Neural crest cell (in vitro differentiated cells): ENCODE measurements around the gene CTDSPL. TPM values are rescaled to one million over a fixed set of nuclear protein-coding genes. Genes with fewer than 3 reads are reported as not detected.
A peak's percentile ranks its signal among the peaks of the same experiment; 100 is the strongest.

Experiments
- DNase-seq: peaks from one replicate; pipeline ENCODE4 v3.0.0; 2021; ENCODE audit warnings: low read depth, mixed read lengths, low spot score
- H3K27ac Mint-ChIP-seq: one replicate; pipeline ENCODE4 v1.8.0; 2021; ENCODE audit warnings: mild to moderate bottlenecking, mixed read lengths; ENCODE audit not compliant: unreplicated experiment
- H3K27me3 Mint-ChIP-seq: 2 replicates; pipeline ENCODE4 v1.8.0; 2021; ENCODE audit warnings: low read depth, mild to moderate bottlenecking, mixed read lengths
- H3K36me3 Mint-ChIP-seq: 2 replicates; pipeline ENCODE4 v1.8.0; 2021; ENCODE audit warnings: low read depth, mild to moderate bottlenecking, mixed read lengths
- H3K4me1 Mint-ChIP-seq: 2 replicates; pipeline ENCODE4 v1.8.0; 2021; ENCODE audit warnings: mixed read lengths
- H3K4me3 Mint-ChIP-seq: one replicate; pipeline ENCODE4 v1.8.0; 2021; ENCODE audit warnings: mild to moderate bottlenecking, mixed read lengths
- H3K9me3 Mint-ChIP-seq: 2 replicates; pipeline ENCODE4 v1.8.0; 2021; ENCODE audit warnings: mixed read lengths
- CTCF ChIP-seq: fragments of 200-600 bp; sonication (generic); conservative IDR thresholded peaks from 2 replicates; pipeline ENCODE4 v1.5.0; 2021; ENCODE audit warnings: antibody characterized with exemption, mild to moderate bottlenecking
- total RNA-seq: library from RNA; stranded (reverse); gene quantifications from 2 replicates; pipeline ENCODE4 v1.2.1, GENCODE V29; 2021

The CTDSPL gene
- total RNA-seq, 1 donor from 2014 or later = 42.2 TPM

- no peaks in the 10 kb centered on the region for H3K9me3 Mint-ChIP-seq
- no peak for DNase-seq
- H3K36me3 Mint-ChIP-seq = no peaks in the 10 kb centered on the region
- no peak overlapping the region for H3K27ac Mint-ChIP-seq
- TF ChIP-seq CTCF = no peak
- H3K4me1 Mint-ChIP-seq = peaks cover 29% of the 10 kb centered on the region
- peaks cover 4% of the 10 kb centered on the region for H3K27me3 Mint-ChIP-seq
- H3K4me3 Mint-ChIP-seq = no peak overlapping the region
Observed at GRCh38 chr3:37993067-37993455, 131.4 kb downstream of the CTDSPL start.

GRCh38 chr3:37993460-37993819 lies 131.8 kb downstream of the CTDSPL start:
- DNase-seq = no peak
- Mint-ChIP-seq H3K36me3 (no peaks in the 10 kb centered on the region), H3K27me3 (peaks cover 4% of the 10 kb centered on the region), H3K4me1 (peaks cover 32% of the 10 kb centered on the region), H3K27ac (no peak overlapping the region), H3K9me3 (no peaks in the 10 kb centered on the region), H3K4me3 (peak overlapping the region; percentile 88)
- no peak for TF ChIP-seq CTCF

GRCh38 chr3:37993820-37994638 lies 132.3 kb downstream of the CTDSPL start:
- H3K27ac Mint-ChIP-seq = peak overlapping the region; percentile 43
- H3K36me3 Mint-ChIP-seq = no peaks in the 10 kb centered on the region
- peak overlapping the region; percentile 88 for H3K4me3 Mint-ChIP-seq
- no peak for TF ChIP-seq CTCF
- H3K9me3 Mint-ChIP-seq = no peaks in the 10 kb centered on the region
- peaks cover 4% of the 10 kb centered on the region for H3K27me3 Mint-ChIP-seq
- peaks cover 35% of the 10 kb centered on the region for H3K4me1 Mint-ChIP-seq
- DNase-seq = no peak

- TF ChIP-seq CTCF = no peak
- Mint-ChIP-seq H3K36me3 (no peaks in the 10 kb centered on the region), H3K27me3 (peaks cover 4% of the 10 kb centered on the region)
Observed at GRCh38 chr3:37994639-37994972, 132.9 kb downstream of the CTDSPL start.

GRCh38 chr3:37995652-37996641 lies 134.3 kb downstream of the CTDSPL start:
- TF ChIP-seq CTCF = no peak
- Mint-ChIP-seq H3K4me1 (peaks cover 53% of the 10 kb centered on the region), H3K9me3 (no peaks in the 10 kb centered on the region), H3K27me3 (peaks cover 4% of the 10 kb centered on the region), H3K27ac (no peak overlapping the region), H3K36me3 (no peaks in the 10 kb centered on the region), H3K4me3 (peak overlapping the region; percentile 38)
- no peak for DNase-seq

More at GRCh38 chr3:37994639-37994972, 132.9 kb downstream of the CTDSPL start:
- Mint-ChIP-seq H3K4me3 (peak overlapping the region; percentile 88), H3K4me1 (peaks cover 41% of the 10 kb centered on the region), H3K9me3 (no peaks in the 10 kb centered on the region), H3K27ac (no peak overlapping the region)
- DNase-seq = no peak
